Measurements from ENCODE around the gene DOC2B. TPM values are rescaled to one million over a fixed set of nuclear protein-coding genes. Genes with fewer than 3 reads are reported as not detected.
"Not testable (repeated sequence)": the region's sequence is repeated elsewhere in the genome, so short reads cannot be mapped to it uniquely, and the experiment has no call there.

The DOC2B gene
- total and polyA plus RNA-seq, 3 donors from 2014 or later: 1.4 to 4.0 (median 1.9) TPM

DNA sequence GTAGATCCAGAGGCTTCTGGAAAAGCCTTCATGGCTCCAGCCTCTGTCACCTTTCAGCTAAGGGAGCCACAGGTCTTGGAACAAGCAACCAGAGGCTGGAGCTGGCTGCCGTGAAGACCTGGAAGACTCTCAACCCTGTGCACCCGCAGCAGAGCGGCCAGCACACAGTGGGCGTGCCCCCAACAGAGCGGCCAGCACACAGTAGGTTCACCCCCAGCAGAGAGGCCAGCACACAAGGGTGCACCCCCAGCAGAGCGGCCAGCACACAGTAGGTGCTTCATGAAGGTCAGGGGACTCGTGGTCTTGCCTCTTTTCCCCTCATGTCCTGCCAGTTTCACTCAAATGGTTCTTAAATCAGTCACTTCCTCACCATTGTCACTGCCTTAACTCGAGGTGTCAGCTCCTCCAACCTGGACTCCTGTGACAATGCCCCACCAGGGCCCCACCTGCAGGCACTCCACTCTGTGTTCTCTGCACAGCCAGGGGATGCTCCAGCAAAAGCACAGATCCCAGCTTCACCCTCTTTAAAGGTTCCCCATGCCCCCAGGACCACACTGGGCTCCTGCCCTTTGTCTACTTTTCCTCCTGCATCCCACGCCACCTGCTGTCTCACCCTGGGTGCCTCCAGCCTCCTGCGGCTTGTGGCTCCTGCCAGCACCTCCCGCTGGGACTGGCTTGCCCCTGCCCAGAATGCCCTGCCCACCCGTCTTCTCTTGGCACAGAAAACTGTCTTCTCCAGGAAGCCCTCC, 42.4 kb upstream of the DOC2B start:
- Histone ChIP-seq H3K4me3 (no peak overlapping the region), H3K27me3 (no peaks in the 10 kb centered on the region), H3K27ac (no peak overlapping the region), H3K36me3 (ENCODE audit: low read depth, missing control alignments) (no peaks in the 10 kb centered on the region), H3K4me1 (no peaks in the 10 kb centered on the region), H3K9me3 (no peaks in the 10 kb centered on the region)
- WGBS, 2 donors: 80 to 85% methylated on average over 9 to 12 of the region's 12 CpGs
- DNase-seq: no peak
- TF ChIP-seq CTCF (IDR thresholded peaks at IDR 0.05) (no peak), POLR2A (IDR thresholded peaks at IDR 0.05) (no peak)
- intact Hi-C loops (cut with DNase I; ENCODE audit: low total_unique reads): no loop called here

- no peak for DNase-seq
Observed at GRCh38 chr17:222172-222571, 40.7 kb upstream of the DOC2B start.

DNA sequence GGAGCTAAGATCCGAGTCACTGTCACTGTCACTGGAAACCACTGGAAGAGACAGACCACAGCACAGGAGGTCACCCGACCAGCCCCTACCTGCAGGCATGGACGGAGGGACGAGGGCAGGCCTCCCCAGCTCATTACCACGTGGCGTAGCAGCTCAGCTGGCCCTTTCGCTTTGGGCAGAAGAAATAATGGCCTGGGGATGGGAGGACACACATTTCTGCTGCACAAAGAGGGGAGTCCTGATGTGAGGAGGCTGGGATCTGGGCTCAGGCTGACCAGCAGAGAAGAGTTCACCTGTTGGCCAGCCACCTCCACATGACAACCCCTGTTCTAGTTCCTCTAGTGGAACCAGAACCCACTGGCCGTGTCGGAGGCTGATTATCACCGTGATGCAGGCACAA, 38.2 kb upstream of the DOC2B start:
- intact Hi-C loops (cut with DNase I; ENCODE audit: low total_unique reads): no loop called here
- no peaks in the 10 kb centered on the region for H3K36me3 ChIP-seq (ENCODE audit: low read depth, missing control alignments)
- H3K4me3 ChIP-seq: no peak overlapping the region
- no peaks in the 10 kb centered on the region for H3K4me1 ChIP-seq
- H3K27ac ChIP-seq: no peak overlapping the region
- WGBS, 2 donors: 93 to 95% methylated on average over 7 to 10 of the region's 10 CpGs
- H3K9me3 ChIP-seq: no peaks in the 10 kb centered on the region
- TF ChIP-seq POLR2A (IDR thresholded peaks at IDR 0.05) (no peak), CTCF (IDR thresholded peaks at IDR 0.05) (no peak)
- DNase-seq: no peak
- no peaks in the 10 kb centered on the region for H3K27me3 ChIP-seq

More at GRCh38 chr17:222172-222571, 40.7 kb upstream of the DOC2B start:
- intact Hi-C loops (cut with DNase I; ENCODE audit: low total_unique reads): no loop called here
- Histone ChIP-seq H3K4me1 (no peaks in the 10 kb centered on the region), H3K27ac (no peak overlapping the region), H3K4me3 (no peak overlapping the region), H3K27me3 (no peaks in the 10 kb centered on the region), H3K9me3 (no peaks in the 10 kb centered on the region), H3K36me3 (ENCODE audit: low read depth, missing control alignments) (no peaks in the 10 kb centered on the region)
- no peak for TF ChIP-seq POLR2A (IDR thresholded peaks at IDR 0.05)
- 60 to 82% methylated on average over 8 of the region's 8 CpGs for WGBS, 2 donors

DNA sequence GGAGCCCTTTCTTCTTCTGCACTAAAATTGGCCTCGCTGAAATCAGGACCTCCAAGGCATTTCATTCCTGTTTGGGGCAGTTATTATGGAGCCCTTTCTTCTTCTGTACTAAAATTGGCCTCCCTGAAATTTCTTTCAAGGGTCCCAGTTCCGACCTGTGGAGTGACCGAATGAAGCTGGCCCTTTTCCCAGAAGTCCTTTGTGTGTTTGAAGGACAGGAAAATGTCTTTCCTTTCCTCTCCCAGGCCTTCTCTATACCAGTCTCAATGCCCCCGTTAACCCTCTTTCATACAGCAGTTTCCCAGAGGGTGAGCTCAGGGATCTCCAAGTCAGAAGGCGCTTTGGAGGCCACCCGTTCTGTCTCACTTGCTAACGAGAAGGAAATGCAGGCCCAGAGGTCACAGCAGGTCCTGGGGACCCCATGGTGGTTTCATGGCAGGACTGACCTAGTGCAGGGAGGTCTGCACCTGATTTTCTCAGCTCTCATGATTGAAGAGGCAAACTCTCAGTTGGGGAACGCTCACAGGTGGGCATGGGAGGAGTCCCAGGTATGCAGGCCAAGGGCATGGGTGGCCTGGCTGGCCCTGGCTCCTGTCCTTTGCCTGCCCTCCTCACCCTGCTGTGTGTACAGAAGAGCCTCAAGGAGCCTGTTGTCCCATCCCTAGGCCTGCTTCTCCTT, 37.1 kb upstream of the DOC2B start:
- no peak for TF ChIP-seq CTCF (IDR thresholded peaks at IDR 0.05)
- no peak for TF ChIP-seq POLR2A (IDR thresholded peaks at IDR 0.05)
- Histone ChIP-seq H3K4me3 (no peak overlapping the region), H3K27ac (no peak overlapping the region), H3K27me3 (no peaks in the 10 kb centered on the region), H3K4me1 (no peaks in the 10 kb centered on the region), H3K9me3 (no peaks in the 10 kb centered on the region), H3K36me3 (ENCODE audit: low read depth, missing control alignments) (no peaks in the 10 kb centered on the region)
- WGBS, 2 donors: 81 to 83% methylated on average over 7 to 8 of the region's 8 CpGs
- intact Hi-C loops (cut with DNase I; ENCODE audit: low total_unique reads): no loop called here
- no peak for DNase-seq

DNA sequence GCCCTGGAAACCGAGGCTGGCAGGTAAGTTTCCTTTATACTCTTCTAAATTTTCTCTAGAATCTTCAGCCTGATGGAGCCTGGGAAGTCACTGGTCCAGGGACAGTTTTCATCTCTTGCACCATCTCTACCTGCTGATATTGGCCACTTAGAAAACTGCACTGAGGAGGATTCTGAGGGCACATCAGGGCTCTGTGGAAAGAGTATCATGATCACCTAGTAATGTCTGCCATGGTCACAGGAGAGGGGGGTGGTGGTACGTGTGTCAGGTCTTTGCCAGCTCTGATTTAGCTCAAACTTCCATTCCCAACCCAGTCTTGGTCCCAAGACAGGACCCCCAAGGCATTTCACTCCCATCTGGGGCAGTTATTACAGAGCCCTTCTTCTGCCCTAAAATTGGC, 35.2 kb upstream of the DOC2B start:
- Histone ChIP-seq H3K9me3 (no peaks in the 10 kb centered on the region), H3K4me3 (no peak overlapping the region), H3K27me3 (no peaks in the 10 kb centered on the region), H3K27ac (no peak overlapping the region), H3K36me3 (ENCODE audit: low read depth, missing control alignments) (no peaks in the 10 kb centered on the region), H3K4me1 (no peaks in the 10 kb centered on the region)
- WGBS, 2 donors: 35 to 38% methylated on average over 2 of the region's 2 CpGs
- intact Hi-C loops (cut with DNase I; ENCODE audit: low total_unique reads): no loop called here
- DNase-seq: no peak
- TF ChIP-seq CTCF (IDR thresholded peaks at IDR 0.05) (no peak), POLR2A (IDR thresholded peaks at IDR 0.05) (no peak)

DNA sequence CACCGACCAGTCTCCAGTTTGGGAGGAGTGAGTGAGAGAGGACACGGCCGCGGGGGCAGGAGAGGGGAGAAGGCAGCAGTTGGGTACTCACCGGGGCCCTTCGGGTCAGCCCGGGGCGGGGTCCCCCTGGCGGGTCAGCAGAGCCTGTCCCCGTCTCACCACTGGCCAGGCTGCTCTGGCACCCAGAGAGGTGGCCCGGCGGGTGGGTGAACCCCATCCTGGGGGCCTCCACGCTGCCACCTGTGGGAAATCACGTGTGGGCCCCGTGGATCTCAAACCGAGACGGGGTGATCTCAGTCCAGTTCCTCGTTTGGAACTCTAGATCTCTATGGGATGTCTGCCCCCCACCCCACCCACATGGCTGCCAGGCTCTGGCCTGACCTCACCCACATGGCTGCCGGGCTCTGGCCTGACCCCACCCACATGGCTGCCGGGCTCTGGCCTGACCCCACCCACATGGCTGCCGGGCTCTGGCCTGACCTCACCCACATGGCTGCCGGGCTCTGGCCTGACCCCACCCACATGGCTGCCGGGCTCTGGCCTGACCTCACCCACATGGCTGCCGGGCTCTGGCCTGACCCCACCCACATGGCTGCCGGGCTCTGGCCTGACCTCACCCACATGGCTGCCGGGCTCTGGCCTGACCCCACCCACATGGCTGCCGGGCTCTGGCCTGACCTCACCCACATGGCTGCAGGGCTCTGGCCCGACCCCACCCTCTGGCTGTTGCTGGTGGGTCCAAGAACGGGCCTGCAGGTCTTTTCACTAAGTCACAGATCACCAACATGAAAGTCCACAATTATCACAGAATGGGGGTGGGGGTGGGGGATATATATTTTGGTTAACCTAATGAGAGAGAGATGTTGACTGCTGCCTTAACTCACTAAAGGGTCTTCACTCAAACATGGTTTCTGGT, 34.4 kb upstream of the DOC2B start:
- H3K4me3 ChIP-seq; H3K4me1 ChIP-seq; H3K27ac ChIP-seq; H3K27me3 ChIP-seq; H3K9me3 ChIP-seq; intact Hi-C loops (cut with DNase I; ENCODE audit: low total_unique reads); DNase-seq; H3K36me3 ChIP-seq (ENCODE audit: low read depth, missing control alignments): not testable (repeated sequence)
- WGBS, 2 donors: 79% methylated on average over 19 of the region's 29 CpGs; no CpG with 5 or more reads in 1 of the 2 donors
